ENCODE results near the gene USP40.

Gene USP40

DNA sequence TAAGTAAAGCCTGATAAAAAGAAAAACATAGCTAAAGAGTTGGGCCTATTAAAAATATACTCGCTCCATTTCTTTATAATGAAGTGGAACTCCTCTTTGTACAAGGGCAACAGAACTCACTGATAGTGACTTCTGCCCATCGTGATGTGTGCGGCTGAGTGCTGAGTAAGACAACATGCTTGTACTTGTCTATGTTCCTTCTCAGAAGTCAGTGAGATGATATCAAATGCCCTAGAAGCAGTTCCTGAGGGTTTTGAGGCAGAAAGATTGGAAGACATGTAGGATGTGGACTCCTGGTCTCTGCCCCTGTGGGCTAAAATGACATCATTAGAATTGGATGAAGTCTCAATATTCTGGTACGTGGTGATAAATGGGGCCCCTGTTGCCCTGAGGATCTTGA is 73.8 kb downstream of the USP40 start:
- no peaks in the 10 kb centered on the region for H3K4me1 ChIP-seq (ENCODE audit: control insufficient read depth, insufficient read depth, low read length)
- H3K9me3 ChIP-seq (ENCODE audit: control insufficient read depth, insufficient read depth, low read depth, low read length) = no peaks in the 10 kb centered on the region
- ChIA-PET POLR2A (no interaction called here), CTCF (no interaction called here)
- TF ChIP-seq ZNF292 (tag by site-specific recombination; IDR thresholded peaks at IDR 0.05; ENCODE audit: borderline replicate concordance, low read depth) = no peak
- TF ChIP-seq ZNF776 (tag by site-specific recombination; IDR thresholded peaks at IDR 0.05; ENCODE audit: borderline replicate concordance) = no peak
- TF ChIP-seq, protein P1, sequence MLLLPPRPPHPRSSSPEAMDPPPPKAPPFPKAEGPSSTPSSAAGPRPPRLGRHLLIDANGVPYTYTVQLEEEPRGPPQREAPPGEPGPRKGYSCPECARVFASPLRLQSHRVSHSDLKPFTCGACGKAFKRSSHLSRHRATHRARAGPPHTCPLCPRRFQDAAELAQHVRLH (tag by site-specific recombination; IDR thresholded peaks at IDR 0.05) = no peak
- TF ChIP-seq SP2 (tag by site-specific recombination; IDR thresholded peaks at IDR 0.05) = no peak
- TF ChIP-seq ZNF561 (tag by site-specific recombination; IDR thresholded peaks at IDR 0.05; ENCODE audit: borderline replicate concordance) = no peak
- no peak for TF ChIP-seq KLF16 (tag by site-specific recombination; IDR thresholded peaks at IDR 0.05)
- TF ChIP-seq ZBTB17 (tag by site-specific recombination; IDR thresholded peaks at IDR 0.05) = no peak
- TF ChIP-seq ZNF37A (tag by site-specific recombination; IDR thresholded peaks at IDR 0.05) = no peak
- TF ChIP-seq ZNF112 (tag by site-specific recombination; IDR thresholded peaks at IDR 0.05) = no peak
- TF ChIP-seq ZNF423 (tag by site-specific recombination; IDR thresholded peaks at IDR 0.05) = no peak
- no peak for TF ChIP-seq ZNF394 (tag by site-specific recombination; IDR thresholded peaks at IDR 0.05; ENCODE audit: borderline replicate concordance)
- no peak for TF ChIP-seq ZNF324 (tag by site-specific recombination; IDR thresholded peaks at IDR 0.05)
- no peak for TF ChIP-seq GLI2 (tag by site-specific recombination; IDR thresholded peaks at IDR 0.05; ENCODE audit: borderline replicate concordance, low read depth)
- TF ChIP-seq ZNF677 (tag by site-specific recombination; IDR thresholded peaks at IDR 0.05) = no peak
- TF ChIP-seq ZNF146 (tag by site-specific recombination; IDR thresholded peaks at IDR 0.05) = no peak
- TF ChIP-seq GLIS1 (tag by site-specific recombination; IDR thresholded peaks at IDR 0.05) = no peak
- TF ChIP-seq, protein P2, sequence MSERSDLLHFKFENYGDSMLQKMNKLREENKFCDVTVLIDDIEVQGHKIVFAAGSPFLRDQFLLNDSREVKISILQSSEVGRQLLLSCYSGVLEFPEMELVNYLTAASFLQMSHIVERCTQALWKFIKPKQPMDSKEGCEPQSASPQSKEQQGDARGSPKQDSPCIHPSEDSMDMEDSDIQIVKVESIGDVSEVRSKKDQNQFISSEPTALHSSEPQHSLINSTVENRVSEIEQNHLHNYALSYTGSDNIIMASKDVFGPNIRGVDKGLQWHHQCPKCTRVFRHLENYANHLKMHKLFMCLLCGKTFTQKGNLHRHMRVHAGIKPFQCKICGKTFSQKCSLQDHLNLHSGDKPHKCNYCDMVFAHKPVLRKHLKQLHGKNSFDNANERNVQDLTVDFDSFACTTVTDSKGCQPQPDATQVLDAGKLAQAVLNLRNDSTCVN (tag by site-specific recombination; optimal IDR thresholded peaks at IDR 0.05) = no peak
- no peak overlapping the region for H3K27ac ChIP-seq (ENCODE audit: extremely low read depth, low read depth, low read length)
- no peak overlapping the region for H3K4me3 ChIP-seq (ENCODE audit: low read depth, low read length)
- peaks cover 3 to 68% of the 10 kb centered on the region in 2 experiments; a peak in 2 of 3 replicates for H3K36me3 ChIP-seq (ENCODE audit: control insufficient read depth in 2 of 2, insufficient read depth in 1 of 2, low read length in 2 of 2)

- ChIA-PET POLR2A (no interaction called here), CTCF (no interaction called here)
- H3K4me3 ChIP-seq (ENCODE audit: low read depth, low read length) = no peak overlapping the region
- H3K9me3 ChIP-seq (ENCODE audit: control insufficient read depth, insufficient read depth, low read depth, low read length) = no peaks in the 10 kb centered on the region
- TF ChIP-seq, protein P3, sequence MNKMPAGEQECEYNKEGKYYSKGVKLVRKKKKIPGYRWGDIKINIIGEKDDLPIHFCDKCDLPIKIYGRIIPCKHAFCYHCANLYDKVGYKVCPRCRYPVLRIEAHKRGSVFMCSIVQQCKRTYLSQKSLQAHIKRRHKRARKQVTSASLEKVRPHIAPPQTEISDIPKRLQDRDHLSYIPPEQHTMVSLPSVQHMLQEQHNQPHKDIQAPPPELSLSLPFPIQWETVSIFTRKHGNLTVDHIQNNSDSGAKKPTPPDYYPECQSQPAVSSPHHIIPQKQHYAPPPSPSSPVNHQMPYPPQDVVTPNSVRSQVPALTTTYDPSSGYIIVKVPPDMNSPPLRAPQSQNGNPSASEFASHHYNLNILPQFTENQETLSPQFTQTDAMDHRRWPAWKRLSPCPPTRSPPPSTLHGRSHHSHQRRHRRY (tag by site-specific recombination; IDR thresholded peaks at IDR 0.05) = no peak
- TF ChIP-seq MYNN (tag by site-specific recombination; IDR thresholded peaks at IDR 0.05; ENCODE audit: borderline replicate concordance) (no peak), ZFP69B (tag by site-specific recombination; IDR thresholded peaks at IDR 0.05) (no peak), PATZ1 (tag by site-specific recombination; IDR thresholded peaks at IDR 0.05) (no peak), SALL2 (tag by site-specific recombination; IDR thresholded peaks at IDR 0.05; ENCODE audit: borderline replicate concordance) (no peak), OSR2 (tag by site-specific recombination; IDR thresholded peaks at IDR 0.05) (no peak), ZBTB21 (tag by site-specific recombination; IDR thresholded peaks at IDR 0.05) (no peak), ZNF654 (tag by site-specific recombination; IDR thresholded peaks at IDR 0.05; ENCODE audit: low read depth) (no peak), KLF8 (tag by site-specific recombination; IDR thresholded peaks at IDR 0.05) (no peak), ZNF785 (tag by site-specific recombination; IDR thresholded peaks at IDR 0.05) (no peak), ZFP3 (tag by site-specific recombination; IDR thresholded peaks at IDR 0.05; ENCODE audit: low read depth) (no peak), HOXA7 (CRISPR knock-in tag; IDR thresholded peaks at IDR 0.05; ENCODE audit: borderline replicate concordance) (no peak), ZNF248 (tag by site-specific recombination; IDR thresholded peaks at IDR 0.05) (no peak)
- no peak overlapping the region for H3K27ac ChIP-seq (ENCODE audit: extremely low read depth, low read depth, low read length)
- peaks cover 3 to 64% of the 10 kb centered on the region in 2 experiments for H3K36me3 ChIP-seq (ENCODE audit: control insufficient read depth in 2 of 2, insufficient read depth in 1 of 2, low read length in 2 of 2)
- H3K4me1 ChIP-seq (ENCODE audit: control insufficient read depth, insufficient read depth, low read length) = no peaks in the 10 kb centered on the region
Measured at GRCh38 chr2:233492078-233492477, 74.5 kb downstream of the USP40 start.

Data from HEK293 (cell line).